Embryonic facial prominence (tissue), 1 donor: ENCODE results near the gene SIRT5.

ENCODE experiments used
- DNase-seq: peaks from one replicate; pipeline ENCODE4 v3.0.0-alpha.2; 2016; ENCODE audit errors: extremely low spot score

SIRT5 gene

DNA sequence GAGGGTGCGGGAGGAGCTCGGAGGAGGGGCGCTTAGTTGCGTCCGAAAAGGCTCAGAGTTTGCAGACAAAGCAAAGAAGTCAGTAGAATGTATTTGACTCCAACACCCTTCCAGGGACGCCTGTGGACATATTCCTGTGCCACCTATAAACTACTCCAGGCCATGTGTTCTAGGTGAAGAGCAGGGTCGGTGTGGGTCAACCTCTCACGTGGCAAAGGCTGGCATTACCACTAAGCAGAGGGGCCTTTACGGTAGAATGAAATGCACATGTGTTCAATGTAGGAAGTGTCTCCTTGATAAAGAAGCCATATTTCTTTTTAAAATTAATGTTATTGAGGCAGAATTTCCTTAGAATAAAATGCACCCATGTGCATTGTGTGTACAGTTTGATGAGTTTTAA is 15.4 kb downstream of the SIRT5 start:
- no peak for DNase-seq

- no peak for DNase-seq
Measured at GRCh38 chr6:13590574-13591153, 16.3 kb downstream of the SIRT5 start.

DNA sequence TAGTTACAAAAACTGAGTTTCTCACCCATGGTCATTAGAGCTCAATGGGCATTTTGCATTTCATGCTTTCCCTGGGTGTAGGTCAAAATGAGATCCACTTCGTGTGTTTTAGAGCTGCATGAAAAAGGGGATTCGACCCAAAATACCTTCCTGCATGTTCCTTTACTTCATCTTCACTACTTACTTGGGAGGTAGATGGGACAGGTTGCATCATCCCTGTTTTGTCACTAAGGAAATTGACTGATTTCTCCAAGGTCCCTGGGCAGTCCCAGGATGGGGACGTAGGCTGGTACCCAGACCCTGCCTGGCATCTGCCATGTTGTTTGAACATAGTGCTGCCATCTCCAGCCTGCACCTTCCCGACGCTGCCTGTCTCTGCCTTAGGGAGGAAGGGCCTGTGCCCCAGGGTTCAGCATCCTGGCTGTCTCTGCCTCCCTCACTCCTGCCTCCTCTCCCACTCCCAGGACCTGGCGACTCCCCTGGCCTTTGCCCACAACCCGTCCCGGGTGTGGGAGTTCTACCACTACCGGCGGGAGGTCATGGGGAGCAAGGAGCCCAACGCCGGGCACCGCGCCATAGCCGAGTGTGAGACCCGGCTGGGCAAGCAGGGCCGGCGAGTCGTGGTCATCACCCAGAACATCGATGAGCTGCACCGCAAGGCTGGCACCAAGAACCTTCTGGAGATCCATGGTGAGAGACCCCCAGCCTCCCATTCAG is 17.0 kb downstream of the SIRT5 start:
- DNase-seq: no peak

DNA sequence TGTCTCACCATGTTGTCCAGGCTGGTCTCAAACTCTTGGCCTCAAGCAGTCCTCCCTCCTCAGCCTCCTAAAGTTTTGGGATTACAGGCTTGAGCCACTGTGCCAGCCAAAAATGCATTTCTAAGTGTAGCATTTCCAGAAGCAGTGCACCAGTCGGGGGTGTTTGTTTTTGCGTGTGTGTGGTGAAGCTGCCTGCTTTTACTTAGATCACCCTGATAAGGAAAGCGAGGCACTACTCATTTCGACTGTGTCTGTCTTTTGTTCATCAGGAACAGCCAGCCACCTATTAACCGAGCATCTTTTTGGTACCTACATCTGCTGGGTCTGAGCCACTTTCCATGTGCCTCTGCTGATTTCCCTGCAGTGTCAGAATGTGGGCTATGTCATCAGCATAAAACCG is 18.7 kb downstream of the SIRT5 start:
- DNase-seq: no peak

- no peak for DNase-seq
Measured at GRCh38 chr6:13593720-13594119, 19.3 kb downstream of the SIRT5 start.

DNA sequence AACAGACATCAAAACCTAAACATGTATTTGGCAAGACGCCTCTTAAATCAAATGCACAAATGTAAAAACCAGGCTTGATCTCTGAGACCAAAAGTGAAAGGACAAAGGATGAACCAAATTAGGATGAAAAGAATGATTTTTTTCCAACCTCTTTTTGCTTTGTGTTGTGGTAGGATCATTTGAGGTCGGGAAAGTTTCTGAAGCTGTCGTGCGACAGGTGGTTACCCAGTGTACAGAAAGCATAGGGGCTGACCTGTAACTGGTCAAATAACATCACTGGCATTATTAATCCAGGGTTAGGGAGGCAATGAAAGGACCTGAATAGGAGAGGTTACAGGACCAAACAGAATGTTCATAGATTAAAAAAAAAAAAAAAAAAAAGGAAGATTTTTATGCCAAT is 22.7 kb downstream of the SIRT5 start:
- no peak for DNase-seq

- DNase-seq: no peak
Measured at GRCh38 chr6:13600036-13600435, 25.6 kb downstream of the SIRT5 start.

GRCh38 chr6:13604135-13604534 is 29.7 kb downstream of the SIRT5 start:
- no peak for DNase-seq

DNA sequence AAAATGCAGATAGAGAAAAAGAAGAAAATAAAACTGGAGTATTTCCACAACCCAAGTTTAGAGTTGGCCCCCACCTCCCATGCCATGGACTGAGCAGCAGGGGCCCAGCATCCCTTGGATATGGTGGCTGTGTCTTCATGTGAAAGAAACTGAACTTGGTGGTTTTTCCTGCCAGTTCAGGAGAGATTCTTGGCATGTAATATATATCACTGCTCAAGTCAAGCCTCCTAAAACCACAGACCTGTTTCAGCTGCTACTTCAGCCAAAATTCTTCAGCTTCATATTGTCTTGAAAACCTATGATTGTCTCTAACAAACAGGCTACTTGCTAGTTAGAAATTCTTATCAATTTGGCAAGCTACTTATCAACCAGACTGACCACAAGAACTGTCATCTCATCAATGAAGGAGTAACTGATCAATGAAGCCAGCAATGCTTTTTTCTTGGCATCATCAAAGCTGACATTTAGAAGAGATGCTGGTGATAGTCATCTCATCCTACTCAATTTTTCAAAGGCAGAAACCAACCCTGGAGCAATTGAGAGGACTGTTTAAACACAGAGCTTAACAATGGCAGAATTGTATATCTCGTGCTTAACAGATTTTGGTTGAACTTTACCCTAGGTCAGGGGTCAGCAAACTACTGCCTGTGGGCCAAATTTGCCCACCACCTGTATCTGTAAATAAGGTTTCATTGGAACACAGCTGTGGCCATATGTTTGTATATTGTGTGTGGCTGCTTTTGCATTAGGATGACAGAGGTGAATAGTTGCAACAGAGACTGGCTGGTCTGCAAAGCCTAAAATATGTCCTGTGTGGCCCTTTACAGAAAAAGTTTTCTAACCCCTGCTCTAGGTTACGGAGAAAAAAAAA is 30.4 kb downstream of the SIRT5 start:
- DNase-seq: no peak

DNA sequence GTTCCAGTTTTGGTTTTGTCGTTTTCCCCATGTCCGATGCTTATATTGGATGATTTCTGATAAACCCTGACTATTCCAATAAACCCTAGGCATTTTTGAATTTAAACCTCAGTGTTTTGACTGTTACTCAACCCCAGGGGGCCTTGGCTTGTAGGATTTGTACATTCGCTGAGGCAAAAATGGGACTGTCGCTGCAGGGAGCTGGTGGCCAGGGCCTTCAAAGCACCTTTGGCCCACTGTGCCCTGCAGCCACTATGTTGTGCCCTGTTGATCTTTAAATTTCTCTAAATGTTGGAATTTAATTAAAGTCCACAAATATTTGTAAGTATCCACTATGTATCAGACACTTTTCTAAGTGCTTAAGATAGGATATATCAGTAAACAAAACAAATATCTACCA is 31.2 kb downstream of the SIRT5 start:
- DNase-seq: no peak

- DNase-seq: no peak
Measured at GRCh38 chr6:13611715-13612114, 37.3 kb downstream of the SIRT5 start.

DNA sequence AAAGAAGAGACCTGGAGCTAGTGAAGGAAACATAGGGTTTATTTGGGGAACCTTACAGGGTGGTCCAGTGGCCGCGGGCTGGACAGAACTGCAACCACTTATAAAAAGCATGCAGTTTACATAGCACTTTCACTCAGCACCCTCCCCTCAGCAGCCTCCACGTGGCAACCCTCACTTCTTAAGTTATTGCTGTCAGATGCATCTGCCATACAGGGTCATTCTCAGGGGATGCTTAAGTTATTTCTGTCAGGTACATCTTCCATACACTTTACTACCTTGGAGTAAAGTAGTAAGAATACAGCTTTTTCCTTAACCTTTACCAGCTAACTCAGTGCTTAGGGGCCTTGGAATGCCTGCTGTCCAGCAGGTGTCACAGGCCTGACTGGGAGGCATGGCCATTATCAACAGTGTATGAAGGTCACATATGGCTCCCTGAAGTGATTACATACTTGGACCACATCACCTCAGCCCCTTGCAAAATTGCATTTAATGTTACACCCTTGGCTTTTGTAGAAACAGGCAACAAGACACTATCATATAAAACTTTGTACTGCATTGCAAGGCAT is 38.7 kb downstream of the SIRT5 start:
- DNase-seq: no peak

- DNase-seq: no peak
Measured at GRCh38 chr6:13614126-13614925, 39.9 kb downstream of the SIRT5 start.

DNA sequence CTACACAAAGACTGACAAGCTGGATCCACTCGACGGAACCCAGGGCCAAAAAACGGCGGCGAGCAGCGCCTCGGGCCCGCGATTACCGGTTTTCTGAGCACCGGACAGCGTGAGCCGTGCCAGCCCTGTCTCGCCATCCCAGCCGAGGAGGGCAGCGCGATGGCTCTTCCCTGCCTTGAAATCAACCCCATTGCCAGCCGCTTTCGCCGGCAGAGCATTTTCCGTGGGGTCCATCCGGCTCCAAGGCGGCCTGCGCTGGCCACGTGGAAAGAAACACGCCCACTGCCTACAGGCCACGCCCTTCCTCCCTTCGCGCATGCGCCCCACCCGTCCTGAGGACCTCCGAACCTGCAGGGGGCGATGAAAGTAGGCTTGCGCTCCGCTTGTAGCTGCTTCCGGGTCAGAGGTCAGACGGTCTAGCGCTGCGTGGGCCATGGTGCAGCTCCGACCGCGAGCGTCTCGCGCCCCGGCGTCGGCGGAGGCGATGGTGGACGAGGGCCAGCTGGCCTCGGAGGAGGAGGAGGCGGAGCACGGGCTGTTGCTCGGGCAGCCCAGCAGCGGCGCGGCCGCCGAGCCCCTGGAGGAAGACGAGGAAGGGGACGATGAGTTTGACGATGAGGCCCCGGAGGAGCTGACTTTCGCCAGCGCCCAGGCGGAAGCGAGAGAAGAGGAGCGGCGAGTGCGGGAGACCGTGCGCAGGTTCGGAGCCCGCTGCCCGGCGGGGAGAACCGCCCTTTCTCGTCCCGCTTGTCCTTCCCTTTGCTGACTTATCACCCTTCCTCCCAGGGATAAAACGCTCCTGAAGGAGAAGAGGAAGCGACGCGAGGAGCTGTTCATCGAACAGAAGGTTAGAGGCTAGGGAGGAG is 40.8 kb downstream of the SIRT5 start, which contains the start of gene NOL7:
Gene NOL7 (plus strand): TSS at position 410 of the 866 bp plus-strand sequence. CDS start 24 bp downstream, at position 434.
- peak; percentile 98 for DNase-seq

- peak; percentile 13 for DNase-seq
Measured at GRCh38 chr6:13615792-13616120, 41.4 kb downstream of the SIRT5 start.

GRCh38 chr6:13617066-13617465 is 42.7 kb downstream of the SIRT5 start:
- DNase-seq: no peak

- no peak for DNase-seq
Measured at GRCh38 chr6:13624871-13625288, 50.5 kb downstream of the SIRT5 start.

GRCh38 chr6:13629459-13630116 is 55.2 kb downstream of the SIRT5 start:
- no peak for DNase-seq

DNA sequence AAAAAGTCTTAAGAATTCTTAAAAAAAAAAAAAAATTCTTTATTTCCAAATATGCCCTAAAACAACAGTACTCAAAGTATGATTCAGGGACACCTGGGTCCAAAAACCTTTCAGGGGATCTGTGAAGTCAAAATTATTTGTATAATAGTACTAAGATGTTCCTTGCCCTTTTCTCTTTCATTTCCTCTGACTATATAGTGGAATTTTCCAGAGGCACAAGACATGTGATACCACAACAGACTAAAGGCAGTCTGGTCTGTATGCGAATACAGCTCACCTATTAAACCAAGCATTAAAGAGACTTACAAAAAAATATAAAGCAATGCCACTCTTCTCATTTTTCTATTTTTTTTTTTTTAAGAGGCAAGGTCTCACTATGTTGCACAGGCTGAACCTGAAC is 56.1 kb downstream of the SIRT5 start:
- DNase-seq: no peak

GRCh38 chr6:13633343-13633742 is 58.9 kb downstream of the SIRT5 start:
- DNase-seq: no peak
